Heart left ventricle (tissue), 13 donors: ENCODE measurements around the gene AFTPH.

Experiments used
- CTCF ChIP-seq, 12 donors: fragments of 200-600 bp; sonication (generic) in 4 of 12; IDR thresholded peaks; one replicate each; pipeline versions ENCODE4 v1.5.0 to v1.8.0; 2018 to 2022; ENCODE audit warnings: antibody characterized with exemption in 12 of 12, mild to moderate bottlenecking in 5 of 12
- POLR2A ChIP-seq, 2 donors: fragments of 450-650 bp; IDR thresholded peaks; one replicate each; pipeline ENCODE4 v1.6.1; 2017; ENCODE audit warnings: antibody characterized with exemption in 2 of 2, mild to moderate bottlenecking in 2 of 2, moderate library complexity in 2 of 2
- donor health status: ischemic (EF 13 %, LVEDD 7.1; RV severe dilation, severe dysfunction).
- donor health status: DM: no; HTN: yes; CAD: no.
- donor health status: DM: no; HTN: no; CAD: no.
- donor health status: ischemic (EF 25% LVEDD 6.9; RV normal size, moderate dysfunction).
- donor health status: ischemic (EF 25% LVEDD 5.7; RV mildly dilated, moderate dysfunction).
- donor health status: ischemic (EF 35%, LVEDD 5.7; RV mildly dilated, moderate dysfunction).
- donor health status: nonischemic (EF 11% LVEDD 7.7; RV severe dilation, severe dysfunction).
- donor health status: DM: yes; HTN: yes; CAD: no.
- donor health status: PGD.
- donor health status: ischemic (EF 29% LVEDD 5.4; RV normal size, mild dysfunction).
- donor health status: nonischemic (EF 23%, LVEDD 6.1; RV moderate dilation, normal function).

DNA sequence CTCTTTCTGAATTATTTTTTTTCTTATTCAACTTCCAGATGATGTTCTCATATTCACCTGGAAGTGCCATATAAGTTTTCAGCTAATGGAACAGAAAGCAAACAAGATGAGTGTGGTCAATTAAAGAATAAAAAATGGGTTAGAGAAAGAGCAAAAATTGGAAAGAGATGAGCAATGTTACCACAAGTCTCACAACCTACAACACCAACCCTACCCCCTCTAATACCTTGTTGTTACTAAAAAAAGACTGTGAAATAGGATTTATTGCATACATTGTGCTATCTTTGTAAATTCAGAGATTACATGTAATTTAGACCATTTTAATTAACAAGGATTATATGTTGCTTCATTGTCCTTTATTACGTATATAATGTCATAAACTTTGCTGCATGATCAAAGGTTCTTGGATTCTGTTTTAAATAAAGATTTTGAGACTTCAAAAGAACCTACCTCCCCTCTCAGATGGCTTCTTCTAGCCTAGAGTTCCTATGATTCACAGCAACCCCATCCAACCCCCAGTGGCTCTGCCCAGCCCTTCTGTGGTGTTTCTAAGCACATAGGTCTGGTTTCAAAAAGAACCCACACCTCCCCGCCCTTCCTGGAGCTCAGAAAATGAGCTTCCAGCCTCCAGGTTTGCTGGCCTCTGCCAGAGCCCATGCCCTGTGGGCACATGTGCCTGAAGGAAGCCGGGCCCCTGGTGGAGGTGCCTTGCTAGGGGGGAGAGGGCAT, 45.5 kb upstream of the AFTPH start:
- no peak for TF ChIP-seq CTCF (IDR thresholded peaks at IDR 0.05)
- no peak for TF ChIP-seq POLR2A (IDR thresholded peaks at IDR 0.05)
